GM18505 (cell line): ENCODE measurements around the gene TRERF1.

Source experiments
- ATAC-seq: cut with Tn5 transposase; IDR thresholded peaks from one replicate; pipeline ENCODE4 v1.9.1; 2021; ENCODE audit not compliant: unreplicated experiment
- POLR2A ChIP-seq: IDR thresholded peaks from 4 replicates; pipeline ENCODE4 v1.6.1; 2011; ENCODE audit warnings: borderline replicate concordance; ENCODE audit not compliant: insufficient read depth, insufficient read length; ENCODE audit errors: extremely low read depth

The TRERF1 gene

GRCh38 chr6:42385339-42385738 is 66.4 kb downstream of the TRERF1 start:
- ATAC-seq = no peak
- TF ChIP-seq POLR2A = no peak

- no peak for TF ChIP-seq POLR2A
- no peak for ATAC-seq
These were observed 68.1 kb downstream of the TRERF1 start for GRCh38 chr6:42383421-42384205.

DNA sequence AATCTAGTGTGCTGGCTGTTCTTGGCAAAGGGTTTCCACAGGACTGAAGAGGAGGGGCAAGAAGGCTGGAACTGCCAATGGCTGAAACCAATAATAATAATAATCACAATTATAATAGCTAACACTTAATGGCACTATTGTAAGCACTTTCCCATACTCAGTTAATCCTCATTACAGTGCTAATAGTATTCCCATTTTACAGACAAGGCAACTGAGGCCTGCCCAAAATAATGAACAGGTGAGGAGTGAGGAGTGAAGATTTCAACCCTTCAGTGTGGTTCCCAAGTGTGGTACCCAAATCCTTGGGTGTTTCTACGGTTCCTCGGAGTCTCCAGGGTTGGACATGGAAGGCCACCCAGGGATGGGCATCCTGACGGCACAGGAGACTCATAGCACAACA is 69.9 kb downstream of the TRERF1 start:
- TF ChIP-seq POLR2A = no peak
- ATAC-seq = no peak

- TF ChIP-seq POLR2A = no peak
- ATAC-seq = no peak
These were observed 71.3 kb downstream of the TRERF1 start for GRCh38 chr6:42380228-42380979.

DNA sequence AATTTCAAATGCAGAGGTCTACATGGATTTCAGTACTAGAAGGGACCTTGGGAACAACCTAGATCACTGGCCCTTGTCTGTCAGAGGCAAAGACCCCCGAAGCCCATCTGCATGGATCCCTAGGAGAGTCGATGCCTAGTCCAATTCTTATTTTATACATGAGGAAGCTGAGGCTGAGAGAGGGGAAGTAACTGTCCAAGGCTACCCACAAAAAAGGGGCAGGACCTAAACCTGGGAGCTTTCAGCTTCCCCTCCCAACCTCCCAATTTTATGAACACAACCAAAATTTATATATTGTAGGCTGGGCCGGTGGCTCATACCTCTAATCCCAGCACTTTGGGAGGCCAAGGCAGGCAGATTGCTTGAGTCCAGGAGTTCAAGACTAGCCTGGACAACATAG is 73.2 kb downstream of the TRERF1 start:
- no peak for ATAC-seq
- TF ChIP-seq POLR2A = no peak

DNA sequence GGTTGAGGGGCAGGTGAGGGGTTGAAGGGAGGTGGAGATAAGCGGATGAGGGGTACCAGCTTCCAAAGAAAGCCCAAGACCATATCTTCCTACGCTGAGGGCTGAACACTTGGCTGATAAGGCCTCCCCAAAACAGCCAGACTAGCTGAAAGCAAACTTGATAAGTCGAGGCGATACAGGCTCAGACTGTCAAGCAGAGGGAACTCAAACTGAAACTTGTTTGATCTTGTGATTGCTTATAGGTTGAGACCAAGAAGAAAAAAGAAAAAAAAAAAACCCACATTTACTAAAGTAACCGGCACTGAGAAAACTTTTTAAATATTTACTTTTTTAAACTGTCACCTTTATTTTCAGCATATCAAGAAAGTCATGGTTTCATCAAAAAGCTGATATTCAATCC is 73.6 kb downstream of the TRERF1 start:
- no peak for ATAC-seq
- TF ChIP-seq POLR2A = no peak

DNA sequence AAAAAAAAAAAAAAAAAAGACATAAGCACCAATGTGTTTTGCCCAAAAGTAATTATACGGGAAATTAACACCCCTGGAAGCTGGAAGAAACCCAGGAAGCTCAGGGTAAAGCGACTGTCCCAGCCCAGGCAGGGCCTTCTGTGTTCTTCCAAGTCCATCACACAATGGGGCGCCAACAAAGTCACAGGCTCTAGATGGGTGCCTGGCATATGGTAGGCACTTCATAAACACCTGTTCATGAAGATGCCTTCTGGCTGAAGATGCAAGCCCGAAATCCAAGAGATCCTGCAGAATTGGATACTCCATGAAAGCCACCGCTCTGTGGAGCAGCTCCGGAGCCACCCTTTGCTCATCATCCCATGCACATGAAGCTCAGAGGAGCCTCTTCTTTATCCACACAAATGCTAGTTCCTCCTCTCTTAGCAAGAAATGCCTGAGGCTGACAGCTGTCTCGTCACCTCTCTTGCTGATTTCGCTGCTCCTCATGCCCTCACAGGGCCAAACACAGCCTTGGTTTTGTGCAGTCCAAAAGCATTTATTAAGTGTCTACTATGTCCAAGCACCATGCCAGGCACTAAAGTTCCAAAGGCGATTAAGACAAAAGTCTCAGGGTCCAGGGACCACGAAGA is 76.6 kb downstream of the TRERF1 start:
- no peak for TF ChIP-seq POLR2A
- ATAC-seq = no peak

- no peak for ATAC-seq
- no peak for TF ChIP-seq POLR2A
These were observed 77.6 kb downstream of the TRERF1 start for GRCh38 chr6:42374018-42374669.

GRCh38 chr6:42372699-42373098 is 79.0 kb downstream of the TRERF1 start:
- ATAC-seq = no peak
- no peak for TF ChIP-seq POLR2A

DNA sequence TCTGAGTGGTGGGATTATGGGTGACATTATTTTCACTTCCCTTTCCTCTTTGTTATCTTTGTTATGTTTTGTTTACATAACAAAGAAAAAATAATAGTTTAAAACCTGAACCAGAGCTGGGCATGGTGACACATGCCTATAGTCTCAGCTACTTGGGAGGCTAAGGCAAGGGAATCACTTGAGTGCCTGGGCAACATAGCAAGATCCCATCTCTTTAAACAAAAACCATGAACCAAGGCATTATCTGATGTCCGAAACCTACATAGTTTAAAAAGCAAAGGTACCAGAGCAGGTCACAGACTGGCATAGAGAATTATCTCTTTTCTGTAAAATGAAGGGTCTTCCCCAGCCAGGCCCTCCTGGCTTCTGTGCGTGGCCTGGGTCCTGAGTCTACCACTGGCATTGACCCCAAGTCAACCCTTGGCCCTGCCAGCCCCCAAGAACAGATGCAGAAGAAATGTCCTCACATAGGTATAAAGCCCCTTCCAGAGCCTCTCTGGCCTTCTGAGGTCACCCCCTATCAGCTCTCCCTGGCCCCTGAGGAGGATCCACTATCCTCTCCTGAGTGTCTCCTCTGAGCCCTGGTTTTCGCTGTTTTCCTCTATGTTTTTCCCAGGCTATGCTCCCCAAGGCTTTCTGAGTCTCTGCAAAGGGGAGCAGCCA is 81.3 kb downstream of the TRERF1 start:
- no peak for ATAC-seq
- TF ChIP-seq POLR2A = no peak

DNA sequence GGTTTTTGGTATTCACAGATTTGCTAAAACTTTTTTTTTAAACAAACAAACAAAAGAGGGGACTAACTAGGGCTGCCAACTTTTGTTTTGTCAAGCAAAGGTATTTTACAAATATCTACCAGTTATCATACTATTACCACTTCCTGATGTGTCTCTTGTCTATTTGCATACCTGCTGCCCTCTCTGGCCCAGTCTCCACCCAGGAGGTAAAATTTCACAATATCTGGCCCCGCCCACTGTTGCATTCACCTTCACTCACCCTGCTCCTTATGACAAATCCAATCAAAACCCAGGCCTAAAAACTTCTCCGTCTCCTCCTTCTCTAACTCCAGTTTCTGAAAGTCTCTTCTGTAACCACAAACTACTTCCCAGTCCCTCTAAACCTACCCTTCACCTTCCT is 82.2 kb downstream of the TRERF1 start:
- TF ChIP-seq POLR2A = no peak
- ATAC-seq = no peak

DNA sequence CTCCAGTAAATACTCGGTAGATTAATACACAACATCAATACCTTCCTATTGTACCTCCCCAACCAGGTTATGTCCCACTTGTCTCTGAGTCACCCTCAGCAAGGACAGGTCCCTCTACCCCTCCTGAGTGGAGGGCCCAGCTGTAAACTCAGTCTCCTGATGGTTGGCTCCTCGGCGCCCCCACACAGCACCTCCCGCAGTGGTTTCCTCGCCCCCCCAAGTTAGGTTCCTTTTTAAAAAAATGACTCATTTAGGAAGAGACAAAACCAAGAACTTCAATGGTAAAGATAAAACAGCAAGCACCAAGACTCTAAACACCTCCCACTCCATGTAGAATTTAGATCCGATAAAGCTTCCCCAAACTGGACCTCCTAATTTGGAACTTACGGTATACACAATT is 83.5 kb downstream of the TRERF1 start:
- TF ChIP-seq POLR2A = no peak
- no peak for ATAC-seq

GRCh38 chr6:42367353-42368011 is 84.2 kb downstream of the TRERF1 start:
- peak; percentile 71 for ATAC-seq

DNA sequence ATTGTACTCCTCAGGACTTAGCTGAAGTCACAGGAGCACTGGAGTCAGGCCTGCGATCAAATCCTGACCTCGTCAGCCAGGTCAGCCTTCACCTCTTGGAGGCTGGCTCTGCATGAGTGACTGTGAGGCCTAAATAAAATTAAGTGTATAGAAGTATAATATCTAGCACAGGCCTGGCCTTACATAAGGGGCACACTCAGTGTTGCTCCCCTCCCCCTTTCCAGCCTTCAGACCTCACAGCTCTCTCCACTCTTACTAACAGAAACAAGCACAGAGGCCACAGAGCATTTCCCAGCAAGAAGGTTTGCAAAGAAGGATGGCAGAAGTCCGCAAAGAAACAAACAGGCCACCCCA is 84.8 kb downstream of the TRERF1 start:
- no peak for ATAC-seq

More at GRCh38 chr6:42367353-42368011, 84.2 kb downstream of the TRERF1 start:
- TF ChIP-seq POLR2A = peak; percentile 63

More for the DNA sequence above, 84.8 kb downstream of the TRERF1 start:
- no peak for TF ChIP-seq POLR2A
